Measurements from ENCODE around the gene CAMK2B. TPM values are rescaled to one million over a fixed set of nuclear protein-coding genes. Genes with fewer than 3 reads are reported as not detected.

CAMK2B gene
- total RNA-seq, 1 donor from 2014 or later: 0.23 TPM

- Mint-ChIP-seq H3K4me1 (ENCODE audit: unreplicated experiment) (peaks cover 6% of the 10 kb centered on the region), H3K4me3 (ENCODE audit: unreplicated experiment) (no peak overlapping the region), H3K9me3 (ENCODE audit: unreplicated experiment) (no peaks in the 10 kb centered on the region), H3K27me3 (ENCODE audit: unreplicated experiment) (peaks cover 2% of the 10 kb centered on the region), H3K36me3 (ENCODE audit: low read depth, unreplicated experiment) (no peaks in the 10 kb centered on the region), H3K27ac (ENCODE audit: unreplicated experiment) (no peak overlapping the region)
- DNase-seq (ENCODE audit: low spot score): no peak
- TF ChIP-seq, protein P1, sequence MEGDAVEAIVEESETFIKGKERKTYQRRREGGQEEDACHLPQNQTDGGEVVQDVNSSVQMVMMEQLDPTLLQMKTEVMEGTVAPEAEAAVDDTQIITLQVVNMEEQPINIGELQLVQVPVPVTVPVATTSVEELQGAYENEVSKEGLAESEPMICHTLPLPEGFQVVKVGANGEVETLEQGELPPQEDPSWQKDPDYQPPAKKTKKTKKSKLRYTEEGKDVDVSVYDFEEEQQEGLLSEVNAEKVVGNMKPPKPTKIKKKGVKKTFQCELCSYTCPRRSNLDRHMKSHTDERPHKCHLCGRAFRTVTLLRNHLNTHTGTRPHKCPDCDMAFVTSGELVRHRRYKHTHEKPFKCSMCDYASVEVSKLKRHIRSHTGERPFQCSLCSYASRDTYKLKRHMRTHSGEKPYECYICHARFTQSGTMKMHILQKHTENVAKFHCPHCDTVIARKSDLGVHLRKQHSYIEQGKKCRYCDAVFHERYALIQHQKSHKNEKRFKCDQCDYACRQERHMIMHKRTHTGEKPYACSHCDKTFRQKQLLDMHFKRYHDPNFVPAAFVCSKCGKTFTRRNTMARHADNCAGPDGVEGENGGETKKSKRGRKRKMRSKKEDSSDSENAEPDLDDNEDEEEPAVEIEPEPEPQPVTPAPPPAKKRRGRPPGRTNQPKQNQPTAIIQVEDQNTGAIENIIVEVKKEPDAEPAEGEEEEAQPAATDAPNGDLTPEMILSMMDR (IDR thresholded peaks at IDR 0.05; ENCODE audit: unreplicated experiment): no peak
These were observed 39.2 kb downstream of the CAMK2B start for GRCh38 chr7:44286182-44286617.

GRCh38 chr7:44285561-44285960, 39.8 kb downstream of the CAMK2B start:
- no peaks in the 10 kb centered on the region for H3K9me3 Mint-ChIP-seq (ENCODE audit: unreplicated experiment)
- peaks cover 6% of the 10 kb centered on the region for H3K4me1 Mint-ChIP-seq (ENCODE audit: unreplicated experiment)
- no peak for DNase-seq (ENCODE audit: low spot score)
- H3K36me3 Mint-ChIP-seq (ENCODE audit: low read depth, unreplicated experiment): no peaks in the 10 kb centered on the region
- TF ChIP-seq, protein P1 (IDR thresholded peaks at IDR 0.05; ENCODE audit: unreplicated experiment): no peak
- peaks cover 2% of the 10 kb centered on the region for H3K27me3 Mint-ChIP-seq (ENCODE audit: unreplicated experiment)
- H3K27ac Mint-ChIP-seq (ENCODE audit: unreplicated experiment): no peak overlapping the region
- no peak overlapping the region for H3K4me3 Mint-ChIP-seq (ENCODE audit: unreplicated experiment)

- TF ChIP-seq, protein P1 (IDR thresholded peaks at IDR 0.05; ENCODE audit: unreplicated experiment): no peak
- H3K27ac Mint-ChIP-seq (ENCODE audit: unreplicated experiment): no peak overlapping the region
- H3K9me3 Mint-ChIP-seq (ENCODE audit: unreplicated experiment): no peaks in the 10 kb centered on the region
- H3K27me3 Mint-ChIP-seq (ENCODE audit: unreplicated experiment): peaks cover 2% of the 10 kb centered on the region
- peaks cover 6% of the 10 kb centered on the region for H3K4me1 Mint-ChIP-seq (ENCODE audit: unreplicated experiment)
- no peak overlapping the region for H3K4me3 Mint-ChIP-seq (ENCODE audit: unreplicated experiment)
- no peak for DNase-seq (ENCODE audit: low spot score)
- no peaks in the 10 kb centered on the region for H3K36me3 Mint-ChIP-seq (ENCODE audit: low read depth, unreplicated experiment)
These were observed 40.4 kb downstream of the CAMK2B start for GRCh38 chr7:44284881-44285541.

DNA sequence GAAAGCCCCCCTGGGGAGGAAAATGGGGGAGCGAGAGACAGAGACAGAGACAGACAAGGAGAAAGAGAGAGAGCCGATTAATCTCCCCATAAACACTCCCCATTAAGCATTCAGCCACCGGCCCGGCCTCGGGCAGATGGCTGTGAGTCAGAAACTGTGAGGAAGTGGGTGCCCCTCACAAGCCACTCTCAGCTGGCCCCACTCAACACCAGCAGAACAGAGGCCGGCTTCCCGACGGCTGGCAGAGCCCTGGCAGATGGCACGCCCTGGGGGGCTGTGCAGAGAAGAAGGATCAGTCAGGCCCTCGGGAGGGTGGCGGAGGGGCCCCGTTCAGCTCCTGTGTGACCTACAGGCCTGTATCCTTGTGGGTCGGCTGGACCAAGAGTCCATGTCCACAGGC, 41.2 kb downstream of the CAMK2B start:
- TF ChIP-seq, protein P1 (IDR thresholded peaks at IDR 0.05; ENCODE audit: unreplicated experiment): no peak
- H3K9me3 Mint-ChIP-seq (ENCODE audit: unreplicated experiment): no peaks in the 10 kb centered on the region
- H3K36me3 Mint-ChIP-seq (ENCODE audit: low read depth, unreplicated experiment): no peaks in the 10 kb centered on the region
- H3K27me3 Mint-ChIP-seq (ENCODE audit: unreplicated experiment): peaks cover 2% of the 10 kb centered on the region
- no peak for DNase-seq (ENCODE audit: low spot score)
- H3K4me1 Mint-ChIP-seq (ENCODE audit: unreplicated experiment): peaks cover 6% of the 10 kb centered on the region
- H3K27ac Mint-ChIP-seq (ENCODE audit: unreplicated experiment): no peak overlapping the region
- H3K4me3 Mint-ChIP-seq (ENCODE audit: unreplicated experiment): no peak overlapping the region

DNA sequence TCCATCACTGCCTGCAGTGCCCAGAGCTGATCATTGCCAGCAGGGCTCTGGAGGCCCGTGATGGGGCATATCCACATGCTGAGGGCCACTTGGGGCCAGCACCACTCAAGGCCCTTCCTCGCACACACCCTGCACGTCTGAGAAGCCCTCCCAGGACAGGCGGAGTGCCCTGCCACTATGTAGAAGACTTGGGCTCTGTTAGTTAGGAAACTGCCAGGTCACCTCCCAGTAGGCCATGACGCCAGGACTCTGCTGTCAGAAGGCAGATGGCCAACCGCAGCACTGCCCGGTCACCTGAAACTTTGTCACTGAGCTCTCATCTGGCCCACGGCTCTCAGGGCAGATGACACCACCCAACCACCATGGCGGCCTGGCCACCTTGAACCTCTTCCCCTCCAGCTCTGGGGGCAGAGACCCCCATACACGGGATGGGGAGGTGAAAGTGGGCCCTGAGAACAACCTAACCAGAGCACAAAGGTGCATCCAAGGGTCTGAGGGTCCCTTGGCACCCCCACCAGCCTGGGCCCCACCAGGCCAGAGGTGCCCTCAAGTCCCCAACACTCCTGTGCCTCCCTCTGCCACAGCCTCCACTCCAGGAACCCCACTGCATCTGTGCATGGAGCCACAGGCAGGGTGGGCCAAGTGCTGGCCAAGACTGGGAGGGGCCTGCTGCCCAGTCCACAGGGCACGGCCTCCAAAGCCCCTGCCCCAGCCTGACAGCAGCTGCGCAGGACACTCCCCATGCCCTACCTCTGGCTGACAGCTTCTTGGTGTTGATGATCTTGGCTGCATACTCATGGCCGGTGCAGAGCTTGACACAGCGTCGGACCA, 41.8 kb downstream of the CAMK2B start:
- Mint-ChIP-seq H3K36me3 (ENCODE audit: low read depth, unreplicated experiment) (no peaks in the 10 kb centered on the region), H3K27ac (ENCODE audit: unreplicated experiment) (no peak overlapping the region), H3K9me3 (ENCODE audit: unreplicated experiment) (no peaks in the 10 kb centered on the region), H3K4me1 (ENCODE audit: unreplicated experiment) (peaks cover 2% of the 10 kb centered on the region), H3K27me3 (ENCODE audit: unreplicated experiment) (peaks cover 2% of the 10 kb centered on the region), H3K4me3 (ENCODE audit: unreplicated experiment) (no peak overlapping the region)
- no peak for DNase-seq (ENCODE audit: low spot score)
- TF ChIP-seq, protein P1 (IDR thresholded peaks at IDR 0.05; ENCODE audit: unreplicated experiment): no peak
